GM23338 (cell line): ENCODE data around the gene KIF1C. TPM values are rescaled to one million over a fixed set of nuclear protein-coding genes. Genes with fewer than 3 reads are reported as not detected.

Experiments used
- CREB1 ChIP-seq: fragments of 250-450 bp; sonication (Bioruptor Pico); IDR thresholded peaks from 2 replicates; pipeline ENCODE4 v1.5.0; 2020; ENCODE audit warnings: low read depth, mild to moderate bottlenecking, moderate library complexity
- CTCF ChIP-seq, 2 experiments: fragments of 200-600 bp in 1 of 2; sonication (generic) in 1 of 2; conservative IDR thresholded peaks; 2 replicates each; pipeline versions ENCODE4 v1.5.1 to v1.6.1; 2016 to 2017; ENCODE audit warnings: antibody characterized with exemption in 2 of 2, low read depth in 2 of 2, mild to moderate bottlenecking in 2 of 2, moderate library complexity in 1 of 2
- ETS1 ChIP-seq: IDR thresholded peaks from 2 replicates; pipeline ENCODE4 v1.6.1; 2016; ENCODE audit warnings: antibody characterized with exemption
- EZH2 ChIP-seq: fragments of 200-600 bp; sonication (generic); IDR thresholded peaks from one replicate; pipeline ENCODE4 v1.8.0; 2017; ENCODE audit warnings: antibody characterized with exemption, mild to moderate bottlenecking, low read depth; ENCODE audit not compliant: unreplicated experiment
- EZH2phosphoT487 ChIP-seq: fragments of 200-600 bp; sonication (generic); IDR thresholded peaks from one replicate; pipeline ENCODE4 v1.8.1; 2018; ENCODE audit warnings: antibody characterized with exemption; ENCODE audit not compliant: unreplicated experiment
- JUNB ChIP-seq: IDR thresholded peaks from one replicate; pipeline ENCODE4 v1.6.1; 2016; ENCODE audit warnings: antibody characterized with exemption; ENCODE audit not compliant: unreplicated experiment
- NANOG ChIP-seq: IDR thresholded peaks from 2 replicates; pipeline ENCODE4 v1.6.1; 2016; ENCODE audit warnings: antibody characterized with exemption, borderline replicate concordance
- POLR2AphosphoS5 ChIP-seq: IDR thresholded peaks from 2 replicates; pipeline ENCODE4 v1.6.1; 2016; ENCODE audit warnings: antibody characterized with exemption, low read depth
- STAT1 ChIP-seq: IDR thresholded peaks from one replicate; pipeline ENCODE4 v1.6.1; 2016; ENCODE audit warnings: antibody characterized with exemption; ENCODE audit not compliant: unreplicated experiment
- ZNF114 ChIP-seq: fragments of 250-450 bp; sonication (Bioruptor Pico); IDR thresholded peaks from 2 replicates; pipeline ENCODE4 v1.5.0; 2020; ENCODE audit warnings: mild to moderate bottlenecking, moderate library complexity
- ZNF331 ChIP-seq: fragments of 250-450 bp; sonication (Bioruptor Pico); IDR thresholded peaks from 2 replicates; pipeline ENCODE4 v1.5.0; 2020; ENCODE audit warnings: low read depth, mild to moderate bottlenecking, moderate library complexity
- polyA plus RNA-seq: library from polyadenylated mRNA; unstranded; fragments of >200 nt; fragmentation: Nextera tagmentation; extraction: Ambion mirVana; gene quantifications from 2 replicates; pipeline ENCODE4 v1.2.1, GENCODE V29; 2016
- total RNA-seq: library from RNA; depleted of rRNA; stranded (reverse); fragments of >200 nt; shearing (Covaris generic); gene quantifications from 2 replicates; pipeline ENCODE4 v1.2.3, GENCODE V29; 2014
- TF ChIP-seq, protein P1 (sequence below): fragments of 250-450 bp; sonication (Bioruptor Pico); IDR thresholded peaks from 2 replicates; pipeline ENCODE4 v1.5.0; 2020; ENCODE audit warnings: mild to moderate bottlenecking, moderate library complexity

KIF1C gene
- total and polyA plus RNA-seq, 2 experiments from 2014 or later: 13.5 to 61.4 TPM

DNA sequence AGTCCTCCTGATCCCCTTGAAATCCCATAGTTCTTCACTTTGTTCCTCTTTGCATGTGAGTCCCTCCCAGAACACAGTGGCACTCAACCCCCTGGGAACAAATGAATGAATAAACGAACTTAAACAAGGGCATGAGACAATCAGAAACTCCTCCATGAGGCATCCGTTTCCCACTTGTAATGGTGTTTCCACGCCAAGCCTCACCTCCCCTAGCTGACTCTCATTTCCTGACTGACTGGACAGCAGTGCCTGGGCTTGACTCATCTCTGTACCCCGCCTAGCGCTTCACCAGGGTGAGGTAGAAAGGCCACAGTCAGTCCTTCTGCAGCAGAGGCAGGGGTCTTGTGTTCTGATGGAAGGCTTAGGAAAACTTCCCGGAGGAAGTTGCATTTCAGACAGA, 14.2 kb downstream of the KIF1C start (continued):
- TF ChIP-seq, protein P1, sequence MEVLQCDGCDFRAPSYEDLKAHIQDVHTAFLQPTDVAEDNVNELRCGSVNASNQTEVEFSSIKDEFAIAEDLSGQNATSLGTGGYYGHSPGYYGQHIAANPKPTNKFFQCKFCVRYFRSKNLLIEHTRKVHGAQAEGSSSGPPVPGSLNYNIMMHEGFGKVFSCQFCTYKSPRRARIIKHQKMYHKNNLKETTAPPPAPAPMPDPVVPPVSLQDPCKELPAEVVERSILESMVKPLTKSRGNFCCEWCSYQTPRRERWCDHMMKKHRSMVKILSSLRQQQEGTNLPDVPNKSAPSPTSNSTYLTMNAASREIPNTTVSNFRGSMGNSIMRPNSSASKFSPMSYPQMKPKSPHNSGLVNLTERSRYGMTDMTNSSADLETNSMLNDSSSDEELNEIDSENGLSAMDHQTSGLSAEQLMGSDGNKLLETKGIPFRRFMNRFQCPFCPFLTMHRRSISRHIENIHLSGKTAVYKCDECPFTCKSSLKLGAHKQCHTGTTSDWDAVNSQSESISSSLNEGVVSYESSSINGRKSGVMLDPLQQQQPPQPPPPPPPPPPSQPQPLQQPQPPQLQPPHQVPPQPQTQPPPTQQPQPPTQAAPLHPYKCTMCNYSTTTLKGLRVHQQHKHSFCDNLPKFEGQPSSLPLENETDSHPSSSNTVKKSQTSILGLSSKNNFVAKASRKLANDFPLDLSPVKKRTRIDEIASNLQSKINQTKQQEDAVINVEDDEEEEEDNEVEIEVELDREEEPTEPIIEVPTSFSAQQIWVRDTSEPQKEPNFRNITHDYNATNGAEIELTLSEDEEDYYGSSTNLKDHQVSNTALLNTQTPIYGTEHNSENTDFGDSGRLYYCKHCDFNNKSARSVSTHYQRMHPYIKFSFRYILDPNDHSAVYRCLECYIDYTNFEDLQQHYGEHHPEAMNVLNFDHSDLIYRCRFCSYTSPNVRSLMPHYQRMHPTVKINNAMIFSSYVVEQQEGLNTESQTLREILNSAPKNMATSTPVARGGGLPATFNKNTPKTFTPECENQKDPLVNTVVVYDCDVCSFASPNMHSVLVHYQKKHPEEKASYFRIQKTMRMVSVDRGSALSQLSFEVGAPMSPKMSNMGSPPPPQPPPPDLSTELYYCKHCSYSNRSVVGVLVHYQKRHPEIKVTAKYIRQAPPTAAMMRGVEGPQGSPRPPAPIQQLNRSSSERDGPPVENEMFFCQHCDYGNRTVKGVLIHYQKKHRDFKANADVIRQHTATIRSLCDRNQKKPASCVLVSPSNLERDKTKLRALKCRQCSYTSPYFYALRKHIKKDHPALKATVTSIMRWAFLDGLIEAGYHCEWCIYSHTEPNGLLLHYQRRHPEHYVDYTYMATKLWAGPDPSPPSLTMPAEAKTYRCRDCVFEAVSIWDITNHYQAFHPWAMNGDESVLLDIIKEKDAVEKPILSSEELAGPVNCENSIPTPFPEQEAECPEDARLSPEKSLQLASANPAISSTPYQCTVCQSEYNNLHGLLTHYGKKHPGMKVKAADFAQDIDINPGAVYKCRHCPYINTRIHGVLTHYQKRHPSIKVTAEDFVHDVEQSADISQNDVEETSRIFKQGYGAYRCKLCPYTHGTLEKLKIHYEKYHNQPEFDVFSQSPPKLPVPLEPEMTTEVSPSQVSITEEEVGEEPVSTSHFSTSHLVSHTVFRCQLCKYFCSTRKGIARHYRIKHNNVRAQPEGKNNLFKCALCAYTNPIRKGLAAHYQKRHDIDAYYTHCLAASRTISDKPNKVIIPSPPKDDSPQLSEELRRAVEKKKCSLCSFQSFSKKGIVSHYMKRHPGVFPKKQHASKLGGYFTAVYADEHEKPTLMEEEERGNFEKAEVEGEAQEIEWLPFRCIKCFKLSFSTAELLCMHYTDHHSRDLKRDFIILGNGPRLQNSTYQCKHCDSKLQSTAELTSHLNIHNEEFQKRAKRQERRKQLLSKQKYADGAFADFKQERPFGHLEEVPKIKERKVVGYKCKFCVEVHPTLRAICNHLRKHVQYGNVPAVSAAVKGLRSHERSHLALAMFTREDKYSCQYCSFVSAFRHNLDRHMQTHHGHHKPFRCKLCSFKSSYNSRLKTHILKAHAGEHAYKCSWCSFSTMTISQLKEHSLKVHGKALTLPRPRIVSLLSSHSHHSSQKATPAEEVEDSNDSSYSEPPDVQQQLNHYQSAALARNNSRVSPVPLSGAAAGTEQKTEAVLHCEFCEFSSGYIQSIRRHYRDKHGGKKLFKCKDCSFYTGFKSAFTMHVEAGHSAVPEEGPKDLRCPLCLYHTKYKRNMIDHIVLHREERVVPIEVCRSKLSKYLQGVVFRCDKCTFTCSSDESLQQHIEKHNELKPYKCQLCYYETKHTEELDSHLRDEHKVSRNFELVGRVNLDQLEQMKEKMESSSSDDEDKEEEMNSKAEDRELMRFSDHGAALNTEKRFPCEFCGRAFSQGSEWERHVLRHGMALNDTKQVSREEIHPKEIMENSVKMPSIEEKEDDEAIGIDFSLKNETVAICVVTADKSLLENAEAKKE: no peak
- TF ChIP-seq NANOG (no peak), ZNF331 (no peak), CREB1 (CRISPR knock-in tag) (no peak), JUNB (no peak), ETS1 (no peak), ZNF114 (CRISPR knock-in tag) (no peak), EZH2 (no peak), STAT1 (no peak), POLR2AphosphoS5 (no peak), EZH2phosphoT487 (no peak), CTCF (conservative IDR thresholded peaks at IDR 0.05; ENCODE audit: low read depth in 2 of 2) (no peak)
